ENCODE measurements around the gene NPLOC4. TPM values are rescaled to one million over a fixed set of nuclear protein-coding genes. Genes with fewer than 3 reads are reported as not detected.
"Not testable (repeated sequence)": the region's sequence is repeated elsewhere in the genome, so short reads cannot be mapped to it uniquely, and the experiment has no call there.

The NPLOC4 gene
- total and polyA plus RNA-seq, 2 donors from 2014 or later, result 41.5 to 86.4 TPM

DNA sequence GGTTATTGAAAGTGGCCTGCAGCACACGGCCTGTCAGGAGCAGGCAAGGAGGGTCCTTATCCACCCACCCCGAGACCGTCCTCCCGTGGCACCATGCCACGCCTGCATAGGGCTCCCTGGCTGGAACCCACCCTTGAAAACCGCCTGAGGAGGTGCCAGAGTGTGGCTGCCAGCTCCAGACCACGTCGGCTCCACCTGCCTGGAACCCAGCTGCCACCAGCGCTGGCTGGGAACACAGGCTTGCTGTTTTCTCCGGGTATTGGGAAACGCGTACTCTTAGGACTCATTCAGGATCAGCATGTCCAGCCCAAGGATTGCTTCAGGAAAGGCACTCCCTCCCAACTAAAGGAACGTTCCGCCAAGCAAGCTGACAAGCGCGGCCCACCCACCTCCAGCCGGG is 40.0 kb upstream of the NPLOC4 start:
- FAIRE-seq, result no peak
- TF ChIP-seq, protein P1, sequence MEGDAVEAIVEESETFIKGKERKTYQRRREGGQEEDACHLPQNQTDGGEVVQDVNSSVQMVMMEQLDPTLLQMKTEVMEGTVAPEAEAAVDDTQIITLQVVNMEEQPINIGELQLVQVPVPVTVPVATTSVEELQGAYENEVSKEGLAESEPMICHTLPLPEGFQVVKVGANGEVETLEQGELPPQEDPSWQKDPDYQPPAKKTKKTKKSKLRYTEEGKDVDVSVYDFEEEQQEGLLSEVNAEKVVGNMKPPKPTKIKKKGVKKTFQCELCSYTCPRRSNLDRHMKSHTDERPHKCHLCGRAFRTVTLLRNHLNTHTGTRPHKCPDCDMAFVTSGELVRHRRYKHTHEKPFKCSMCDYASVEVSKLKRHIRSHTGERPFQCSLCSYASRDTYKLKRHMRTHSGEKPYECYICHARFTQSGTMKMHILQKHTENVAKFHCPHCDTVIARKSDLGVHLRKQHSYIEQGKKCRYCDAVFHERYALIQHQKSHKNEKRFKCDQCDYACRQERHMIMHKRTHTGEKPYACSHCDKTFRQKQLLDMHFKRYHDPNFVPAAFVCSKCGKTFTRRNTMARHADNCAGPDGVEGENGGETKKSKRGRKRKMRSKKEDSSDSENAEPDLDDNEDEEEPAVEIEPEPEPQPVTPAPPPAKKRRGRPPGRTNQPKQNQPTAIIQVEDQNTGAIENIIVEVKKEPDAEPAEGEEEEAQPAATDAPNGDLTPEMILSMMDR (IDR thresholded peaks at IDR 0.05; ENCODE audit: borderline replicate concordance, extremely low read depth, insufficient read depth), result no peak
- no peaks in the 10 kb centered on the region for H3K27me3 ChIP-seq (ENCODE audit: control insufficient read depth, insufficient read depth, low read length)
- H3K9ac ChIP-seq (ENCODE audit: low read length in 3 of 3), result no peak overlapping the region
- intact Hi-C loops (cut with DNase I), result no loop called here
- no peak for DNase-seq
- H3K4me1 ChIP-seq (ENCODE audit: control insufficient read depth in 2 of 3, insufficient read depth in 2 of 3, low read depth in 1 of 3, low read length in 3 of 3), result peaks cover 0 to 5% (median 0%) of the 10 kb centered on the region in 3 donors
- H3K9me3 ChIP-seq (ENCODE audit: control insufficient read depth in 2 of 3, insufficient read depth in 1 of 3, low read length in 3 of 3), result no peaks in the 10 kb centered on the region
- H3K4me3 ChIP-seq (ENCODE audit: low read length in 3 of 3), result no peak overlapping the region
- peaks cover 0 to 9% (median 7%) of the 10 kb centered on the region in 3 donors for H3K36me3 ChIP-seq (ENCODE audit: control insufficient read depth in 2 of 3, insufficient read depth in 3 of 3, low read length in 3 of 3)
- H3K27ac ChIP-seq (ENCODE audit: low read depth in 2 of 2, low read length in 2 of 2), result no peak overlapping the region

GRCh38 chr17:81675515-81676221 is 38.8 kb upstream of the NPLOC4 start:
- H3K4me1 ChIP-seq (ENCODE audit: control insufficient read depth in 2 of 3, insufficient read depth in 2 of 3, low read depth in 1 of 3, low read length in 3 of 3); H3K4me3 ChIP-seq (ENCODE audit: low read length in 3 of 3); H3K27ac ChIP-seq (ENCODE audit: low read depth in 2 of 2, low read length in 2 of 2); intact Hi-C loops (cut with DNase I); H3K9ac ChIP-seq (ENCODE audit: low read length in 3 of 3); H3K27me3 ChIP-seq (ENCODE audit: control insufficient read depth, insufficient read depth, low read length); H3K9me3 ChIP-seq (ENCODE audit: control insufficient read depth in 2 of 3, insufficient read depth in 1 of 3, low read length in 3 of 3): not testable (repeated sequence)
- H3K36me3 ChIP-seq (ENCODE audit: control insufficient read depth in 2 of 3, insufficient read depth in 3 of 3, low read length in 3 of 3), result peaks cover 0 to 14% (median 10%) of the 10 kb centered on the region in 3 donors
- TF ChIP-seq, protein P1 (IDR thresholded peaks at IDR 0.05; ENCODE audit: borderline replicate concordance, extremely low read depth, insufficient read depth), result peak; percentile 32
- DNase-seq, result peak in 1 of 5 donors; percentile 8
- FAIRE-seq, result peak; percentile 71

GRCh38 chr17:81673561-81674258 is 36.8 kb upstream of the NPLOC4 start:
- Histone ChIP-seq H3K27me3 (ENCODE audit: control insufficient read depth, insufficient read depth, low read length) (no peaks in the 10 kb centered on the region), H3K27ac (ENCODE audit: low read depth in 2 of 2, low read length in 2 of 2) (no peak overlapping the region), H3K9me3 (ENCODE audit: control insufficient read depth in 2 of 3, insufficient read depth in 1 of 3, low read length in 3 of 3) (no peaks in the 10 kb centered on the region), H3K9ac (ENCODE audit: low read length in 3 of 3) (no peak overlapping the region), H3K4me3 (ENCODE audit: low read length in 3 of 3) (no peak overlapping the region), H3K36me3 (ENCODE audit: control insufficient read depth in 2 of 3, insufficient read depth in 3 of 3, low read length in 3 of 3) (peaks cover 0 to 19% (median 10%) of the 10 kb centered on the region in 3 donors), H3K4me1 (ENCODE audit: control insufficient read depth in 2 of 3, insufficient read depth in 2 of 3, low read depth in 1 of 3, low read length in 3 of 3) (no peaks in the 10 kb centered on the region)
- FAIRE-seq (no peak), DNase-seq (no peak)
- TF ChIP-seq, protein P1 (IDR thresholded peaks at IDR 0.05; ENCODE audit: borderline replicate concordance, extremely low read depth, insufficient read depth), result no peak
- intact Hi-C loops (cut with DNase I), result no loop called here
